HAP-1 (cell line): Measurements from ENCODE around the gene DBI.
"Not testable (repeated sequence)": the region's sequence is repeated elsewhere in the genome, so short reads cannot be mapped to it uniquely, and the experiment has no call there.

Source experiments
- DNase-seq, 2 experiments: peaks; one replicate each; pipeline ENCODE4 v3.0.0-alpha.2; 2016 to 2020; ENCODE audit warnings: low spot score in 2 of 2
- H3K27me3 ChIP-seq: fragments of 250-450 bp; sonication (Bioruptor Pico); 2 replicates; pipeline ENCODE4 v1.5.1; 2020; ENCODE audit warnings: low read depth, mild to moderate bottlenecking, moderate library complexity
- H3K36me3 ChIP-seq: fragments of 250-450 bp; sonication (Bioruptor Pico); replicated peaks from 2 replicates; pipeline ENCODE4 v1.5.1; 2020; ENCODE audit warnings: mild to moderate bottlenecking
- H3K4me1 ChIP-seq: fragments of 250-450 bp; sonication (Bioruptor Pico); 2 replicates; pipeline ENCODE4 v1.5.1; 2020; ENCODE audit warnings: mild to moderate bottlenecking
- H3K4me3 ChIP-seq: fragments of 250-450 bp; sonication (Bioruptor Pico); 2 replicates; pipeline ENCODE4 v1.5.1; 2020; ENCODE audit warnings: mild to moderate bottlenecking, moderate library complexity
- H3K9me3 ChIP-seq: fragments of 250-450 bp; sonication (Bioruptor Pico); 2 replicates; pipeline ENCODE4 v1.5.1; 2020; ENCODE audit warnings: mild to moderate bottlenecking, moderate library complexity
- in situ Hi-C: fragments of 300-500 bp; cut with MboI; formaldehyde crosslinking; loops from 3 replicates; pipeline ENCODE4 v1.14.3; 2020; ENCODE audit warnings: low sequenced_read_pairs, inconsistent platforms, mixed read lengths

DBI gene

GRCh38 chr2:119393971-119394748 lies 27.4 kb downstream of the DBI start:
- H3K27me3 ChIP-seq: no peaks in the 10 kb centered on the region
- no peaks in the 10 kb centered on the region for H3K36me3 ChIP-seq
- in situ Hi-C loops: no loop called here
- H3K4me1 ChIP-seq: no peaks in the 10 kb centered on the region
- no peak for DNase-seq
- H3K4me3 ChIP-seq: no peak overlapping the region
- H3K9me3 ChIP-seq: no peaks in the 10 kb centered on the region

- no peak for DNase-seq
- H3K36me3 ChIP-seq: no peaks in the 10 kb centered on the region
- no peaks in the 10 kb centered on the region for H3K27me3 ChIP-seq
- H3K9me3 ChIP-seq: no peaks in the 10 kb centered on the region
- H3K4me3 ChIP-seq: no peak overlapping the region
- no peaks in the 10 kb centered on the region for H3K4me1 ChIP-seq
- in situ Hi-C loops: no loop called here
Measured at GRCh38 chr2:119397196-119397595, 30.4 kb downstream of the DBI start.

- in situ Hi-C loops: no loop called here
- no peak for DNase-seq
- Histone ChIP-seq H3K36me3 (no peaks in the 10 kb centered on the region), H3K4me1 (no peaks in the 10 kb centered on the region), H3K4me3 (no peak overlapping the region), H3K27me3 (no peaks in the 10 kb centered on the region), H3K9me3 (no peaks in the 10 kb centered on the region)
Measured at GRCh38 chr2:119402106-119402505, 35.3 kb downstream of the DBI start.

- no peaks in the 10 kb centered on the region for H3K27me3 ChIP-seq
- H3K4me1 ChIP-seq: no peaks in the 10 kb centered on the region
- H3K4me3 ChIP-seq: no peak overlapping the region
- in situ Hi-C loops: no loop called here
- H3K9me3 ChIP-seq: no peaks in the 10 kb centered on the region
- H3K36me3 ChIP-seq: no peaks in the 10 kb centered on the region
- DNase-seq: no peak
Measured at GRCh38 chr2:119402645-119403560, 36.1 kb downstream of the DBI start.

GRCh38 chr2:119403618-119404017 lies 36.8 kb downstream of the DBI start:
- H3K27me3 ChIP-seq, in situ Hi-C loops, DNase-seq, H3K4me1 ChIP-seq, H3K4me3 ChIP-seq, H3K9me3 ChIP-seq, H3K36me3 ChIP-seq: not testable (repeated sequence)

GRCh38 chr2:119405151-119405550 lies 38.4 kb downstream of the DBI start:
- H3K27me3 ChIP-seq: no peaks in the 10 kb centered on the region
- DNase-seq: no peak
- H3K36me3 ChIP-seq: no peaks in the 10 kb centered on the region
- no peaks in the 10 kb centered on the region for H3K9me3 ChIP-seq
- no peak overlapping the region for H3K4me3 ChIP-seq
- H3K4me1 ChIP-seq: no peaks in the 10 kb centered on the region
- in situ Hi-C loops: no loop called here

GRCh38 chr2:119407430-119408220 lies 40.8 kb downstream of the DBI start:
- H3K9me3 ChIP-seq: no peaks in the 10 kb centered on the region
- peak; percentile 36 to 73 for DNase-seq
- no peaks in the 10 kb centered on the region for H3K4me1 ChIP-seq
- H3K36me3 ChIP-seq: no peaks in the 10 kb centered on the region
- in situ Hi-C loops: no loop called here
- peaks cover 2% of the 10 kb centered on the region; the same call in 1 of the 2 replicates for H3K27me3 ChIP-seq
- H3K4me3 ChIP-seq: no peak overlapping the region

- in situ Hi-C loops: no loop called here
- H3K27me3 ChIP-seq: peaks cover 2% of the 10 kb centered on the region; the same call in 1 of the 2 replicates
- no peaks in the 10 kb centered on the region for H3K36me3 ChIP-seq
- H3K9me3 ChIP-seq: no peaks in the 10 kb centered on the region
- H3K4me1 ChIP-seq: no peaks in the 10 kb centered on the region
- no peak overlapping the region for H3K4me3 ChIP-seq
- no peak for DNase-seq
Measured at GRCh38 chr2:119408221-119408619, 41.4 kb downstream of the DBI start.

- in situ Hi-C loops: no loop called here
- no peaks in the 10 kb centered on the region for H3K4me1 ChIP-seq
- no peaks in the 10 kb centered on the region for H3K9me3 ChIP-seq
- H3K27me3 ChIP-seq: peaks cover 2% of the 10 kb centered on the region; the same call in 1 of the 2 replicates
- no peaks in the 10 kb centered on the region for H3K36me3 ChIP-seq
- DNase-seq: no peak
- no peak overlapping the region for H3K4me3 ChIP-seq
Measured at GRCh38 chr2:119409506-119409905, 42.7 kb downstream of the DBI start.

GRCh38 chr2:119414894-119415293 lies 48.1 kb downstream of the DBI start:
- H3K4me3 ChIP-seq: no peak overlapping the region
- H3K4me1 ChIP-seq: no peaks in the 10 kb centered on the region
- H3K36me3 ChIP-seq: no peaks in the 10 kb centered on the region
- H3K9me3 ChIP-seq: no peaks in the 10 kb centered on the region
- peaks cover 2% of the 10 kb centered on the region; the same call in 1 of the 2 replicates for H3K27me3 ChIP-seq
- DNase-seq: no peak
- in situ Hi-C loops: loop anchor here (5.0 kb wide), 1 partner anchor 57 kb away; no protein-coding TSS in a partner anchor

- no peaks in the 10 kb centered on the region; the same call in none of the 2 replicates for H3K9me3 ChIP-seq
- H3K4me3 ChIP-seq: no peak overlapping the region
- H3K4me1 ChIP-seq: no peaks in the 10 kb centered on the region
- H3K36me3 ChIP-seq: no peaks in the 10 kb centered on the region
- peaks cover 2% of the 10 kb centered on the region; the same call in 1 of the 2 replicates for H3K27me3 ChIP-seq
- in situ Hi-C loops: no loop called here
- DNase-seq: no peak
Measured at GRCh38 chr2:119415630-119416029, 48.9 kb downstream of the DBI start.

GRCh38 chr2:119416299-119416923 lies 49.6 kb downstream of the DBI start:
- Histone ChIP-seq H3K4me1 (no peaks in the 10 kb centered on the region), H3K4me3 (no peak overlapping the region), H3K27me3 (no peaks in the 10 kb centered on the region), H3K36me3 (no peaks in the 10 kb centered on the region), H3K9me3 (peaks cover 8% of the 10 kb centered on the region)
- no peak for DNase-seq
- in situ Hi-C loops: no loop called here

- peaks cover 7% of the 10 kb centered on the region for H3K4me1 ChIP-seq
- in situ Hi-C loops: no loop called here
- H3K9me3 ChIP-seq: peaks cover 14% of the 10 kb centered on the region
- no peak overlapping the region for H3K4me3 ChIP-seq
- no peak for DNase-seq
- H3K36me3 ChIP-seq: no peaks in the 10 kb centered on the region
- H3K27me3 ChIP-seq: no peaks in the 10 kb centered on the region
Measured at GRCh38 chr2:119417908-119418307, 51.1 kb downstream of the DBI start.
